DOHH2 (cell line): ENCODE measurements around the gene PLLP.

Source experiments
- EZH2phosphoT487 ChIP-seq: fragments of 200-600 bp; sonication (generic); IDR thresholded peaks from 2 replicates; pipeline ENCODE4 v1.6.1; 2017; ENCODE audit warnings: borderline replicate concordance, mild to moderate bottlenecking, antibody characterized with exemption, low read length, moderate library complexity, mixed read lengths
- TF ChIP-seq, protein P1 (sequence below): fragments of 200-600 bp; sonication (generic); IDR thresholded peaks from one replicate; pipeline ENCODE4 v1.5.1; 2014; ENCODE audit warnings: antibody characterized with exemption, mild to moderate bottlenecking, low read depth, low read length; ENCODE audit not compliant: poor library complexity, severe bottlenecking

DNA sequence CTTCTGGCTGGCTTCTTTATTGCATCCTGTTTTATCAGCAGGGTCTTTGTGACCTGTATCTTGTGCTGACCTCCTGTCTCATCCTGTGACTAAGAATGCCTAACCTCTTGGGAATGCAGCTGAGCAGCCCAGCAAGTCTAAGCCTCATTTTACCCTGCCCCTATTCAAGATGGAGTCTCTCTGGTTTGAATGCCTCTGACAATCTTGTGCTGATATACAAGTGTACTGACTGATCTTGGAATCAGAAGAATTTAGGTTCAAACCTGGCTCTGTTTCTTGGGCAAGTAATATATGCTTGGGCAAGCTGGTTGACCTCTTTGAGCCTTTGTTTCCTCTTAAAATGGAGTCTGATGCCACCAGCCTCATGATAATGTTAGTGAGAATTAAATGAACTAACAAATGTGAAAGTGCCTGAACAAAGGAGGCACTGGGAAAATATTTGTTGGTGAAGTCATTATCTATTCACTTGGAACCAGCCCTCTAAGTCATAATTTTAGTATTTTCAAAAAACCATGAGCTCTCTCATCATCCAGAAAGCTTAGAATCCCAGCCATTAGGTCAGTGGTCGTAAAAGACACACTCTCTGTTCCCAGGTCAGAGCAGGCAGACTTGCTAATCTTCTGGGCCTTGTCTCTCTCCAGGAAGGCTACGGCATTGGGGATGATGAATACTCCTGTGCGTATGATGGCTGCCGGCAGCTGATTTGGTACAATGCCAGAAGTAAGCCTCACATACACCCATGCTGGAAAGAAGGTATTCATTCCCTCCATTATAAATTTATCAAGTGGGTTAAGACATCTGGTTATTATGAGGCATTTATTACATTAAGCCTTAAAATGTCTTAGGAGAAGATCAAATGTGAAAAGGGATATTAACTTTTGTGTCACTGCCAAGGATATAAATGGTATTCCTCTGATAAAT, 57.5 kb downstream of the PLLP start:
- TF ChIP-seq, protein P1, sequence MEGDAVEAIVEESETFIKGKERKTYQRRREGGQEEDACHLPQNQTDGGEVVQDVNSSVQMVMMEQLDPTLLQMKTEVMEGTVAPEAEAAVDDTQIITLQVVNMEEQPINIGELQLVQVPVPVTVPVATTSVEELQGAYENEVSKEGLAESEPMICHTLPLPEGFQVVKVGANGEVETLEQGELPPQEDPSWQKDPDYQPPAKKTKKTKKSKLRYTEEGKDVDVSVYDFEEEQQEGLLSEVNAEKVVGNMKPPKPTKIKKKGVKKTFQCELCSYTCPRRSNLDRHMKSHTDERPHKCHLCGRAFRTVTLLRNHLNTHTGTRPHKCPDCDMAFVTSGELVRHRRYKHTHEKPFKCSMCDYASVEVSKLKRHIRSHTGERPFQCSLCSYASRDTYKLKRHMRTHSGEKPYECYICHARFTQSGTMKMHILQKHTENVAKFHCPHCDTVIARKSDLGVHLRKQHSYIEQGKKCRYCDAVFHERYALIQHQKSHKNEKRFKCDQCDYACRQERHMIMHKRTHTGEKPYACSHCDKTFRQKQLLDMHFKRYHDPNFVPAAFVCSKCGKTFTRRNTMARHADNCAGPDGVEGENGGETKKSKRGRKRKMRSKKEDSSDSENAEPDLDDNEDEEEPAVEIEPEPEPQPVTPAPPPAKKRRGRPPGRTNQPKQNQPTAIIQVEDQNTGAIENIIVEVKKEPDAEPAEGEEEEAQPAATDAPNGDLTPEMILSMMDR = no peak
- no peak for TF ChIP-seq EZH2phosphoT487
